ENCODE measurements around the gene C1QTNF4. TPM values are rescaled to one million over a fixed set of nuclear protein-coding genes. Genes with fewer than 3 reads are reported as not detected.

C1QTNF4 gene
- total and polyA plus RNA-seq, 2 donors (not counting 1 experiment from before 2014, with no cell fraction given): 1.6 TPM; not detected in 1

DNA sequence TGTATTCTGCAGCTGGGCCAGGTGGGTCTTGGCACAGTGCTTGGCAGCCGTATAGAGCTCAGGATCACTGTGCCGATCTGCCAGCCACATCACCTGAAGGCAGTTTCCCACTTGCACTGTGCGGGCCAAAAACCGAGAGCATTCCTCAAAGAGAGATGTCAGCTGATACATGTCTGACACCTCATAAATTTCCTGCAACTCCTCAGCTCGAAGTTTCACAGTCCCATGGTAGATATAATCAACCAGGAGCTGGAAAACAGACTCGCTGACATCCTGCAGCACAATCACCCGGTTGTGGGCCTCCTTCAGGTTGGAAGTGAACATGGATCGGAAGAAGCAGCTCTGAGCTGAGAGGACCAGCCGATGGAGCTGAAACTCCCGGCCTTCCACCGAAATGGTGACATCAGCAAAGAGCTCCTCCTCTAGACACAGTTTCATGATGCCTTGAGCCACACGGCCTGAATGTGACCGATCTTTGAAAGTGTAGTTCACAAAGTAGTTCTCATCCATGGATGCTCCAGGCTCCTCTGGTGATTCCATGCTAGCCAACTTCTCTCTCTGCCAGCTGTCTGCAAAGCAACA, 16.7 kb downstream of the C1QTNF4 start:
- H3K9me3 ChIP-seq (ENCODE audit: control extremely low read depth in 1 of 3, control insufficient read depth in 2 of 3, insufficient read depth in 1 of 3, low read length in 2 of 3): no peaks in the 10 kb centered on the region
- DNase-seq (no peak), ATAC-seq (ENCODE audit: low read depth) (no peak)
- Mint-ChIP-seq H3K27me3 (no peaks in the 10 kb centered on the region), H3K4me1 (peaks cover 36% of the 10 kb centered on the region), H3K4me3 (peak overlapping the region; percentile 96), H3K9me3 (ENCODE audit: insufficient read depth) (no peaks in the 10 kb centered on the region), H3K27ac (peak overlapping the region; percentile 41)
- H3K27ac ChIP-seq (ENCODE audit: low read length in 2 of 2): no peak overlapping the region
- CTCF ChIA-PET: interaction anchor here (0.5 to 2.2 kb wide), 4 partner anchors 12 to 287 kb away, joined by 3 to 7 read pairs (median 4); partner anchors contain the start of genes AGBL2 and PTPMT1
- H3K27me3 ChIP-seq (replicated peaks in 1 of 4; ENCODE audit: control extremely low read depth in 1 of 4, control insufficient read depth in 3 of 4, insufficient read depth in 4 of 4, low read length in 3 of 4): no peaks in the 10 kb centered on the region
- peaks cover 0 to 52% of the 10 kb centered on the region in 2 experiments for H3K36me3 ChIP-seq (replicated peaks in 1 of 2; ENCODE audit: control extremely low read depth in 1 of 2, control insufficient read depth in 1 of 2, extremely low read depth in 1 of 2, insufficient read depth in 2 of 2, low read length in 1 of 2)
- POLR2A ChIA-PET: interaction anchor here (1.9 kb wide), 1 partner anchor 18 kb away, joined by 6 read pairs; no protein-coding TSS in a partner anchor
- H3K9ac ChIP-seq (ENCODE audit: low read length): peak overlapping the region; percentile 81
- TF ChIP-seq EZH2 (IDR thresholded peaks at IDR 0.05; ENCODE audit: borderline replicate concordance, insufficient read depth, low read depth, low read length, poor library complexity, severe bottlenecking): no peak
- TF ChIP-seq, protein P1, sequence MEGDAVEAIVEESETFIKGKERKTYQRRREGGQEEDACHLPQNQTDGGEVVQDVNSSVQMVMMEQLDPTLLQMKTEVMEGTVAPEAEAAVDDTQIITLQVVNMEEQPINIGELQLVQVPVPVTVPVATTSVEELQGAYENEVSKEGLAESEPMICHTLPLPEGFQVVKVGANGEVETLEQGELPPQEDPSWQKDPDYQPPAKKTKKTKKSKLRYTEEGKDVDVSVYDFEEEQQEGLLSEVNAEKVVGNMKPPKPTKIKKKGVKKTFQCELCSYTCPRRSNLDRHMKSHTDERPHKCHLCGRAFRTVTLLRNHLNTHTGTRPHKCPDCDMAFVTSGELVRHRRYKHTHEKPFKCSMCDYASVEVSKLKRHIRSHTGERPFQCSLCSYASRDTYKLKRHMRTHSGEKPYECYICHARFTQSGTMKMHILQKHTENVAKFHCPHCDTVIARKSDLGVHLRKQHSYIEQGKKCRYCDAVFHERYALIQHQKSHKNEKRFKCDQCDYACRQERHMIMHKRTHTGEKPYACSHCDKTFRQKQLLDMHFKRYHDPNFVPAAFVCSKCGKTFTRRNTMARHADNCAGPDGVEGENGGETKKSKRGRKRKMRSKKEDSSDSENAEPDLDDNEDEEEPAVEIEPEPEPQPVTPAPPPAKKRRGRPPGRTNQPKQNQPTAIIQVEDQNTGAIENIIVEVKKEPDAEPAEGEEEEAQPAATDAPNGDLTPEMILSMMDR (IDR thresholded peaks at IDR 0.05): no peak
- peak overlapping the region in 2 of 5 experiments; percentile 87 to 91 for H3K4me3 ChIP-seq (ENCODE audit: control extremely low read depth in 1 of 5, extremely low read depth in 1 of 5, insufficient read depth in 1 of 5, low read depth in 2 of 5, low read length in 4 of 5)
- intact Hi-C loops (cut with micrococcal nuclease): loop anchor here (1.0 to 5.0 kb wide), 4 partner anchors 13 to 310 kb away; partner anchors contain the start of genes FNBP4, MTCH2 and PTPMT1
- peaks cover 62% of the 10 kb centered on the region for H3K79me2 ChIP-seq (ENCODE audit: control insufficient read depth, insufficient read depth, low read length)
- peaks cover 25 to 26% of the 10 kb centered on the region in 2 donors for H3K4me1 ChIP-seq (ENCODE audit: control insufficient read depth in 2 of 2, insufficient read depth in 2 of 2, low read length in 2 of 2)
- H2AFZ ChIP-seq (ENCODE audit: insufficient read depth, low read depth, low read length, poor library complexity, severe bottlenecking): peak overlapping the region; percentile 90
- H3K4me2 ChIP-seq (replicated peaks; ENCODE audit: low read depth, low read length, poor library complexity, severe bottlenecking): peak overlapping the region; percentile 85
- 92% methylated on average over 13 of the region's 13 CpGs for WGBS (ENCODE audit: insufficient coverage)
- H4K20me1 ChIP-seq (ENCODE audit: control insufficient read depth, insufficient read depth, low read length, poor library complexity, severe bottlenecking): peaks cover 9% of the 10 kb centered on the region

DNA sequence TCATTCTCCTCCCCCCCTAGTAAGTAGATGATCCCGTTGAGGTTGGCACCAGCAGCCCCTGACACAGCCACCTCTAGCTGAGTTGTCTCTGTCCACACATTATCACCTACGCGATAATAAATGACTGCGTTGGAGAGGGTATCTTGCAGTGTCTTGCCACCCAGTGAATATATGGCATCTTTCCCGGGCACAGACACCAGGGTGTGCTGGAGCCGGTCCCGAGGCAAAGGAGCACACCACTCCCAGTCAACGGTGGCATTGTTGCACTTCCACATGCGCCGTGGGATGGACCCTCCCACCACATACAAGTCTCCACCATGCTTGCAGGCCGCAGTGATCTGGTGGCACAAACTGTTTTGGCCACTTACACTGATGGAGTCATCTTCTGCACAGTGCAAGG, 20.9 kb downstream of the C1QTNF4 start:
- H4K20me1 ChIP-seq (ENCODE audit: control insufficient read depth, insufficient read depth, low read length, poor library complexity, severe bottlenecking): peaks cover 7% of the 10 kb centered on the region
- peaks cover 0 to 59% of the 10 kb centered on the region in 2 experiments for H3K36me3 ChIP-seq (replicated peaks in 1 of 2; ENCODE audit: control extremely low read depth in 1 of 2, control insufficient read depth in 1 of 2, extremely low read depth in 1 of 2, insufficient read depth in 2 of 2, low read length in 1 of 2)
- no peak for DNase-seq
- H2AFZ ChIP-seq (ENCODE audit: insufficient read depth, low read depth, low read length, poor library complexity, severe bottlenecking): no peak overlapping the region
- H3K79me2 ChIP-seq (ENCODE audit: control insufficient read depth, insufficient read depth, low read length): peaks cover 54% of the 10 kb centered on the region
- H3K27ac ChIP-seq (ENCODE audit: low read length in 2 of 2): no peak overlapping the region
- H3K4me3 ChIP-seq (ENCODE audit: control extremely low read depth in 1 of 5, extremely low read depth in 1 of 5, insufficient read depth in 1 of 5, low read depth in 2 of 5, low read length in 4 of 5): no peak overlapping the region
- Mint-ChIP-seq H3K27me3 (no peaks in the 10 kb centered on the region), H3K4me3 (no peak overlapping the region), H3K4me1 (peaks cover 18% of the 10 kb centered on the region), H3K27ac (no peak overlapping the region), H3K9me3 (ENCODE audit: insufficient read depth) (no peaks in the 10 kb centered on the region)
- peaks cover 13% of the 10 kb centered on the region in 2 donors for H3K4me1 ChIP-seq (ENCODE audit: control insufficient read depth in 2 of 2, insufficient read depth in 2 of 2, low read length in 2 of 2)
- no peak for TF ChIP-seq EZH2 (IDR thresholded peaks at IDR 0.05; ENCODE audit: borderline replicate concordance, insufficient read depth, low read depth, low read length, poor library complexity, severe bottlenecking)
- TF ChIP-seq, protein P1 (IDR thresholded peaks at IDR 0.05): no peak
- no peak for ATAC-seq (ENCODE audit: low read depth)
- ChIA-PET CTCF (no interaction called here), POLR2A (no interaction called here)
- no peaks in the 10 kb centered on the region for H3K9me3 ChIP-seq (ENCODE audit: control extremely low read depth in 1 of 3, control insufficient read depth in 2 of 3, insufficient read depth in 1 of 3, low read length in 2 of 3)
- 94% methylated on average over 11 of the region's 11 CpGs for WGBS (ENCODE audit: insufficient coverage)
- no peak overlapping the region for H3K9ac ChIP-seq (ENCODE audit: low read length)
- no peaks in the 10 kb centered on the region for H3K27me3 ChIP-seq (replicated peaks in 1 of 4; ENCODE audit: control extremely low read depth in 1 of 4, control insufficient read depth in 3 of 4, insufficient read depth in 4 of 4, low read length in 3 of 4)
- intact Hi-C loops (cut with micrococcal nuclease): no loop called here
- no peak overlapping the region for H3K4me2 ChIP-seq (replicated peaks; ENCODE audit: low read depth, low read length, poor library complexity, severe bottlenecking)

Measured in B cell (primary cell).